NCI-H345 treated with DMSO at 0.1 percent for 48 hours (cell line): ENCODE data around the gene KLF13.

Experiments used
- DNase-seq: peaks from one replicate; lab custom pipeline; 2025; ENCODE audit not compliant: unreplicated experiment; lab: John Stamatoyannopoulos, UW

KLF13 gene

GRCh38 chr15:31331389-31331788 is 4.8 kb downstream of the KLF13 start:
- no peak for DNase-seq

- no peak for DNase-seq
Observed at GRCh38 chr15:31332020-31332680, 5.5 kb downstream of the KLF13 start.

GRCh38 chr15:31332681-31333071 is 6.0 kb downstream of the KLF13 start:
- DNase-seq = no peak

- DNase-seq = no peak
Observed at GRCh38 chr15:31333119-31333518, 6.5 kb downstream of the KLF13 start.

- DNase-seq = no peak
Observed at GRCh38 chr15:31333820-31334219, 7.2 kb downstream of the KLF13 start.

GRCh38 chr15:31335989-31336592 is 9.5 kb downstream of the KLF13 start:
- DNase-seq = no peak

GRCh38 chr15:31336593-31337295 is 10.1 kb downstream of the KLF13 start:
- no peak for DNase-seq

GRCh38 chr15:31337352-31338031 is 10.9 kb downstream of the KLF13 start:
- DNase-seq = no peak

GRCh38 chr15:31338318-31338878 is 11.8 kb downstream of the KLF13 start:
- DNase-seq = no peak

GRCh38 chr15:31338879-31339557 is 12.4 kb downstream of the KLF13 start:
- peak; percentile 26 for DNase-seq

GRCh38 chr15:31339558-31339895 is 12.9 kb downstream of the KLF13 start:
- DNase-seq = no peak

GRCh38 chr15:31340047-31340446 is 13.4 kb downstream of the KLF13 start:
- DNase-seq = no peak

- no peak for DNase-seq
Observed at GRCh38 chr15:31340592-31340991, 14.0 kb downstream of the KLF13 start.

GRCh38 chr15:31341071-31341470 is 14.4 kb downstream of the KLF13 start:
- DNase-seq = no peak

- DNase-seq = no peak
Observed at GRCh38 chr15:31341496-31342195, 15.0 kb downstream of the KLF13 start.

GRCh38 chr15:31342381-31342780 is 15.7 kb downstream of the KLF13 start:
- DNase-seq = no peak

GRCh38 chr15:31342781-31343626 is 16.4 kb downstream of the KLF13 start:
- no peak for DNase-seq

GRCh38 chr15:31343831-31344230 is 17.2 kb downstream of the KLF13 start:
- DNase-seq = no peak

GRCh38 chr15:31344266-31344665 is 17.6 kb downstream of the KLF13 start:
- DNase-seq = no peak
